ENCODE data around the gene THOC6. TPM values are rescaled to one million over a fixed set of nuclear protein-coding genes. Genes with fewer than 3 reads are reported as not detected.

Gene THOC6
- total RNA-seq, 1 donor from 2014 or later = 22.6 TPM

GRCh38 chr16:3026003-3026378, 2.2 kb downstream of the THOC6 start:
- no peak overlapping the region for H3K4me3 ChIP-seq
- intact Hi-C loops (cut with DNase I) = no loop called here
- no peak for DNase-seq (ENCODE audit: extremely low spot score in 2 of 2)
- H3K27me3 ChIP-seq = peaks cover 6% of the 10 kb centered on the region
- peaks cover 60% of the 10 kb centered on the region for H3K4me1 ChIP-seq
- no peaks in the 10 kb centered on the region for H3K9me3 ChIP-seq
- H3K27ac ChIP-seq = no peak overlapping the region
- TF ChIP-seq POLR2A (IDR thresholded peaks at IDR 0.05) (no peak), POLR2AphosphoS5 (IDR thresholded peaks at IDR 0.05; ENCODE audit: insufficient read depth in 1 of 2, low read depth in 1 of 2) (no peak)
- TF ChIP-seq, protein P1, sequence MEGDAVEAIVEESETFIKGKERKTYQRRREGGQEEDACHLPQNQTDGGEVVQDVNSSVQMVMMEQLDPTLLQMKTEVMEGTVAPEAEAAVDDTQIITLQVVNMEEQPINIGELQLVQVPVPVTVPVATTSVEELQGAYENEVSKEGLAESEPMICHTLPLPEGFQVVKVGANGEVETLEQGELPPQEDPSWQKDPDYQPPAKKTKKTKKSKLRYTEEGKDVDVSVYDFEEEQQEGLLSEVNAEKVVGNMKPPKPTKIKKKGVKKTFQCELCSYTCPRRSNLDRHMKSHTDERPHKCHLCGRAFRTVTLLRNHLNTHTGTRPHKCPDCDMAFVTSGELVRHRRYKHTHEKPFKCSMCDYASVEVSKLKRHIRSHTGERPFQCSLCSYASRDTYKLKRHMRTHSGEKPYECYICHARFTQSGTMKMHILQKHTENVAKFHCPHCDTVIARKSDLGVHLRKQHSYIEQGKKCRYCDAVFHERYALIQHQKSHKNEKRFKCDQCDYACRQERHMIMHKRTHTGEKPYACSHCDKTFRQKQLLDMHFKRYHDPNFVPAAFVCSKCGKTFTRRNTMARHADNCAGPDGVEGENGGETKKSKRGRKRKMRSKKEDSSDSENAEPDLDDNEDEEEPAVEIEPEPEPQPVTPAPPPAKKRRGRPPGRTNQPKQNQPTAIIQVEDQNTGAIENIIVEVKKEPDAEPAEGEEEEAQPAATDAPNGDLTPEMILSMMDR (IDR thresholded peaks at IDR 0.05) = no peak
- H3K36me3 ChIP-seq = peaks cover 0 to 3% of the 10 kb centered on the region in 2 donors

- no peak overlapping the region for H3K27ac ChIP-seq
- no peak overlapping the region for H3K4me3 ChIP-seq
- H3K27me3 ChIP-seq = peaks cover 6% of the 10 kb centered on the region
- intact Hi-C loops (cut with DNase I) = no loop called here
- TF ChIP-seq, protein P1 (IDR thresholded peaks at IDR 0.05) = no peak
- TF ChIP-seq POLR2AphosphoS5 (IDR thresholded peaks at IDR 0.05; ENCODE audit: insufficient read depth in 1 of 2, low read depth in 1 of 2) = no peak
- TF ChIP-seq POLR2A (IDR thresholded peaks at IDR 0.05) = no peak
- H3K4me1 ChIP-seq = peaks cover 51% of the 10 kb centered on the region
- H3K9me3 ChIP-seq = no peaks in the 10 kb centered on the region
- no peak for DNase-seq (ENCODE audit: extremely low spot score in 2 of 2)
- H3K36me3 ChIP-seq = peaks cover 0 to 3% of the 10 kb centered on the region in 2 donors
Observed at GRCh38 chr16:3026609-3027488, 3.0 kb downstream of the THOC6 start.

GRCh38 chr16:3027489-3027795, 3.6 kb downstream of the THOC6 start:
- H3K36me3 ChIP-seq = peaks cover 0 to 3% of the 10 kb centered on the region in 2 donors
- peaks cover 45% of the 10 kb centered on the region for H3K4me1 ChIP-seq
- H3K27ac ChIP-seq = no peak overlapping the region
- H3K27me3 ChIP-seq = peaks cover 6% of the 10 kb centered on the region
- no peak for DNase-seq (ENCODE audit: extremely low spot score in 2 of 2)
- intact Hi-C loops (cut with DNase I) = no loop called here
- TF ChIP-seq, protein P1 (IDR thresholded peaks at IDR 0.05) = no peak
- TF ChIP-seq POLR2A (IDR thresholded peaks at IDR 0.05) = no peak
- no peak for TF ChIP-seq POLR2AphosphoS5 (IDR thresholded peaks at IDR 0.05; ENCODE audit: insufficient read depth in 1 of 2, low read depth in 1 of 2)
- no peak overlapping the region for H3K4me3 ChIP-seq
- H3K9me3 ChIP-seq = no peaks in the 10 kb centered on the region

GRCh38 chr16:3027983-3028715, 4.3 kb downstream of the THOC6 start:
- no peak for DNase-seq (ENCODE audit: extremely low spot score in 2 of 2)
- intact Hi-C loops (cut with DNase I) = no loop called here

More at GRCh38 chr16:3027983-3028715, 4.3 kb downstream of the THOC6 start:
- Histone ChIP-seq H3K9me3 (no peaks in the 10 kb centered on the region), H3K4me1 (peaks cover 38% of the 10 kb centered on the region), H3K36me3 (peaks cover 0 to 3% of the 10 kb centered on the region in 2 donors), H3K4me3 (no peak overlapping the region), H3K27me3 (peaks cover 6% of the 10 kb centered on the region), H3K27ac (no peak overlapping the region)
- TF ChIP-seq POLR2A (IDR thresholded peaks at IDR 0.05) (no peak), POLR2AphosphoS5 (IDR thresholded peaks at IDR 0.05; ENCODE audit: insufficient read depth in 1 of 2, low read depth in 1 of 2) (no peak)
- TF ChIP-seq, protein P1 (IDR thresholded peaks at IDR 0.05) = peak; percentile 15 to 52 (median 45)
